Neutrophil (primary cell): ENCODE measurements around the gene CCNK.

Source experiments
- H3K27ac ChIP-seq: fragments of 200-600 bp; sonication (generic); 2 replicates; pipeline ENCODE4 v1.5.1; 2016; ENCODE audit warnings: mild to moderate bottlenecking, moderate library complexity
- H3K27me3 ChIP-seq: fragments of 200-600 bp; sonication (generic); 2 replicates; pipeline ENCODE4 v1.6.0; 2016; ENCODE audit warnings: mild to moderate bottlenecking
- H3K36me3 ChIP-seq: fragments of 200-600 bp; sonication (generic); 2 replicates; pipeline ENCODE4 v1.5.1; 2017
- H3K4me1 ChIP-seq, 2 experiments: fragments of 200-600 bp in 1 of 2; sonication (generic) in 1 of 2; 1 replicate in 1 of 2; 2 replicates in 1 of 2; pipeline versions ENCODE4 v1.5.1 to v1.6.1; 2013 to 2016; ENCODE audit warnings: low read depth in 1 of 2, low read length in 1 of 2, mild to moderate bottlenecking in 1 of 2, moderate library complexity in 1 of 2; ENCODE audit not compliant: control insufficient read depth in 1 of 2, insufficient read depth in 1 of 2
- H3K4me3 ChIP-seq, 2 experiments: fragments of 200-600 bp in 1 of 2; sonication (generic) in 1 of 2; 1 replicate in 1 of 2; 2 replicates in 1 of 2; pipeline ENCODE4 v1.5.1; 2013 to 2016; ENCODE audit warnings: low read depth in 1 of 2, low read length in 1 of 2, mild to moderate bottlenecking in 1 of 2, moderate library complexity in 1 of 2
- H3K9me3 ChIP-seq: fragments of 200-600 bp; sonication (generic); 2 replicates; pipeline ENCODE4 v1.5.1; 2016
- TF ChIP-seq, protein P1 (sequence below): fragments of 200-600 bp; sonication (generic); IDR thresholded peaks from 2 replicates; pipeline ENCODE4 v1.5.1; 2016; ENCODE audit warnings: antibody characterized with exemption

Gene CCNK

DNA sequence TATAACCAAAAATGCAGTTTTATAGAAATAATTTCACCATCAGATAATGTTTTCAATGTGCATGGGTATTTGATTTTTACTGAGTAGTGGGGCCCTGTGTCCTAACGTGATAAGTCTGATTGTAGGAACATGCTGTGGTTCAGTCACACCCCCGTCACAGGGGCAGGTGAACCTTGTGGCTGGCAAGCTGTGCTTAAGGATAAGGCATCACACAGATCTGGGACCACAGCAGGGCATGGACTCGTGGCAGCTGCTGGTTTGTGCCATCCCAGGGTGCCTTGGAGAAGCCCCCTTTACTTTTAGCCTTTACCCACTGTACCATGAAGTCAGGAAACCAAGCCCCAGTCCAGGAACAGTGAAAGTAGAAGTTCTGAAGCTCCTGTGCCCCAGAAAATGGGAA lies 16.7 kb downstream of the CCNK start:
- Histone ChIP-seq H3K27me3 (no peaks in the 10 kb centered on the region), H3K36me3 (peaks cover 98% of the 10 kb centered on the region), H3K4me3 (no peak overlapping the region), H3K4me1 (no peaks in the 10 kb centered on the region), H3K9me3 (no peaks in the 10 kb centered on the region), H3K27ac (no peak overlapping the region)
- TF ChIP-seq, protein P1, sequence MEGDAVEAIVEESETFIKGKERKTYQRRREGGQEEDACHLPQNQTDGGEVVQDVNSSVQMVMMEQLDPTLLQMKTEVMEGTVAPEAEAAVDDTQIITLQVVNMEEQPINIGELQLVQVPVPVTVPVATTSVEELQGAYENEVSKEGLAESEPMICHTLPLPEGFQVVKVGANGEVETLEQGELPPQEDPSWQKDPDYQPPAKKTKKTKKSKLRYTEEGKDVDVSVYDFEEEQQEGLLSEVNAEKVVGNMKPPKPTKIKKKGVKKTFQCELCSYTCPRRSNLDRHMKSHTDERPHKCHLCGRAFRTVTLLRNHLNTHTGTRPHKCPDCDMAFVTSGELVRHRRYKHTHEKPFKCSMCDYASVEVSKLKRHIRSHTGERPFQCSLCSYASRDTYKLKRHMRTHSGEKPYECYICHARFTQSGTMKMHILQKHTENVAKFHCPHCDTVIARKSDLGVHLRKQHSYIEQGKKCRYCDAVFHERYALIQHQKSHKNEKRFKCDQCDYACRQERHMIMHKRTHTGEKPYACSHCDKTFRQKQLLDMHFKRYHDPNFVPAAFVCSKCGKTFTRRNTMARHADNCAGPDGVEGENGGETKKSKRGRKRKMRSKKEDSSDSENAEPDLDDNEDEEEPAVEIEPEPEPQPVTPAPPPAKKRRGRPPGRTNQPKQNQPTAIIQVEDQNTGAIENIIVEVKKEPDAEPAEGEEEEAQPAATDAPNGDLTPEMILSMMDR = no peak

DNA sequence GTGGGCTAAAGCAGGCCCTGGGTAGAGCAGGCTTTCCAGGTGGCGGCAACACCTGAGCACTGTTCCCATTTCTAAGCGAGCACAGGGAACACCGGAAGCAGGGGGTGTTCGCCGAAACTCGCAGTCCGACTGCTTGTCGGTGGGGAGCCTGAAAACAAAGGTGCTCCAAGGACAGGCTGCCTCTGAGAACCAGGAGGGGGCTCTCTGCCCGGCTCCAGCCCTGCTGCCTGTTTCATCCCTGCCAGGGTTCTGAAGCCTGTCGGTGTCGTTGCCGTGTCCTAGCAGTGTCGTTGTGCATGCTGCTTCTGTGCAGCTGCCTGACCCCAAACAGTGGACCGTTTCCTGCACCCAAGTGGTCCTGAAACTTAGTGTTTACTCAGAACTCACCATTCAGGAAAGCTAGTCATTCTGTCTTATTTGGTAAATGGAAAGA lies 21.8 kb downstream of the CCNK start:
- no peaks in the 10 kb centered on the region for H3K9me3 ChIP-seq
- no peaks in the 10 kb centered on the region for H3K27me3 ChIP-seq
- H3K27ac ChIP-seq = no peak overlapping the region
- no peaks in the 10 kb centered on the region for H3K4me1 ChIP-seq
- TF ChIP-seq, protein P1 = no peak
- H3K36me3 ChIP-seq = peaks cover 98% of the 10 kb centered on the region
- no peak overlapping the region for H3K4me3 ChIP-seq

DNA sequence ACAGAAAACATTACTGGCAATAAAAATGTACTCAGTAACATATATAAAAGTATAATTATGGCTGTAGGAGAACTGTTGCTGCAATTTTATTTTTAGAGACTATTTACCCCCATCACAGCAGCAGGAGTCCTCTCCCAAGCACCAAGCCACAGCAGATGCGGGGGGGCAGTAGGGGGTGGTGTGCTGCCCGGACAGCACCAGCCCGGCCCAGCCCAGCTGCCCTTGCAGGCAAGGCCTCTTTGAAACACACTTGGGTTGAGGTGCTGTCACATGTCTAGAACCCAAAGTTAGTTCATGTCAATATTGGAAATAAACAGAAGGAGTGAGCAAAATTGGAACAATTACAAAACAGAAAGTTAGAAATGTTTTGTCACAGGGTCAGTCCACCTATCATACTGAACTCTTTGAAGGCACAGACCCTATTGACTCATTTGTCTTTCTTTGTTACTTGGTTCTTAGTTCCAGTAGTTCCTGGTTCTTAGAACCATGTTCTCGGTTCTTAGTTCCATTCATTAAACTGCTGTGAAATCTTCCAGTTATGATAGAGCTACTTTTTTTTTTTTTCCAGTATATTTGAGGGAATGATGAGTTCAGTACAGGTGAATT lies 22.7 kb downstream of the CCNK start:
- H3K36me3 ChIP-seq = peaks cover 98% of the 10 kb centered on the region
- H3K27me3 ChIP-seq = no peaks in the 10 kb centered on the region
- no peak overlapping the region for H3K4me3 ChIP-seq
- no peaks in the 10 kb centered on the region for H3K4me1 ChIP-seq
- no peaks in the 10 kb centered on the region for H3K9me3 ChIP-seq
- no peak overlapping the region for H3K27ac ChIP-seq
- TF ChIP-seq, protein P1 = no peak

DNA sequence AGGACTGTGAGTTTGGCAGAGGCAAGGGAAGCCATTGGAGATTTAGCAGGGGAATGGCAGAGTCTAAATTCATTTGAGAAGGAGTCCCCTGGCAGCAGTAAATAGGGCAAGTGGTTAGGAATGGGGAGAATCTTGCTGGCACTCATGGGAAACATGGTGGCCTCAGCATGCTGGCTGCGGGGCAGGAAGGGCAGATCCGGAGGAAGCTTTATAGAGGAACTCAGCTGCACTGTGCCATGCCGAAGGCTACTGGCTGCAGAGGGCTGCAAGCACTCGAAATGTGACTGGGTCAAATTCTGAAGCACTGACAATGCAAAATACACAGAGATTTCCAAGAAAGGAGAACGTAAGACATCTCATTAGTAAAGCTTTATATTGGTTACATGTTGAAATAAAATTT lies 23.9 kb downstream of the CCNK start:
- Histone ChIP-seq H3K36me3 (peaks cover 100% of the 10 kb centered on the region), H3K9me3 (no peaks in the 10 kb centered on the region), H3K27ac (no peak overlapping the region), H3K4me3 (no peak overlapping the region), H3K27me3 (no peaks in the 10 kb centered on the region), H3K4me1 (no peaks in the 10 kb centered on the region)
- TF ChIP-seq, protein P1 = no peak

DNA sequence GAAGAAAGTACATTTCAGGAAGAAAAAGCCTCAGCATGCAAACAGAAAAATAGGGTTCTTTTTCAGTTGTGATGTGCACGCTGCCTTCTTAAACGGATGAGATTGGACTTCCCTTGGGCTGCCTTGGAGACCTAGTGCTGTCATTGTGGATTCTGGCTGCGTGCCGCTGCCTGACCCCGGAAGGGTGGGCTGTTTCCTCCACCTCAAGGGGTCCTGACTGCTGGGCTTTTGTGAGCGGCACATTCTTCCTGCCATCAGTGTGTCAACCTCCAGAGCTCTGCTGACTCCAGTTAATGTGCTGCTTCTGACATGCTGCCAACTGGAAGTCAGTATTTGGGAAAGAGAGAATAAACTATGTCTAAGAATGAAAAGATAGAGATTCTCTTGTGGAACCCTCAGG lies 25.1 kb downstream of the CCNK start:
- H3K4me1 ChIP-seq = no peaks in the 10 kb centered on the region
- no peak overlapping the region for H3K27ac ChIP-seq
- TF ChIP-seq, protein P1 = no peak
- H3K27me3 ChIP-seq = no peaks in the 10 kb centered on the region
- H3K9me3 ChIP-seq = no peaks in the 10 kb centered on the region
- H3K4me3 ChIP-seq = no peak overlapping the region
- peaks cover 100% of the 10 kb centered on the region for H3K36me3 ChIP-seq
